Activated T-cell treated with anti-CD3 and anti-CD28 coated beads, Interleukin-2, amount 50 U/mL, for 1 hour (primary cell): ENCODE data around the gene PNKD.
"Not testable (repeated sequence)": the region's sequence is repeated elsewhere in the genome, so short reads cannot be mapped to it uniquely, and the experiment has no call there.

ENCODE experiments used
- DNase-seq: peaks from one replicate; pipeline ENCODE4 v3.0.0-alpha.2; 2020

PNKD gene

GRCh38 chr2:218257390-218257981, 12.8 kb upstream of the PNKD start:
- DNase-seq: peak; percentile 76

GRCh38 chr2:218259099-218259961, 11.0 kb upstream of the PNKD start:
- DNase-seq: peak; percentile 17

DNA sequence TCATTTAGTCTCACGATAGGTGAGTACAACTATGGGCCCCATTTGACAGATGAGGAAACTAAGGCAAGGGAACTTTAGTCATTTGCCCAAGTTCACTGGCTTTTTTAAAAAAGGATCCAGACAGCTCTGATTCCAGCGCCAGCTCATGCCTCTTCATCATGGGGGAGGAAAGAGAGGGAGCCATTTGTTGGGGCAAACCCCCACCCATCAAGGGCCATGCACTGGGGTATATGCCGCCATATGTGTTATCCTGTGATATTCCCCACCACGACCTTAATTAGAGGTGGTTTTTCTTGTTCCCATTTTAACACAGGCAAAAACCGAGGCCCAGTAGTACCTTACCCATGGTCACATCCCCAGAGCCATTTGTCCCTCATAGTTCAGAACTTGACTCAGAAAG, 10.2 kb upstream of the PNKD start:
- no peak for DNase-seq

GRCh38 chr2:218260742-218261422, 9.4 kb upstream of the PNKD start, which contains the start of gene GPBAR1:
Gene GPBAR1 (plus strand): TSS chr2:218261015. CDS start chr2:218262725, 1,710 bp downstream.
- DNase-seq: no peak

- DNase-seq: no peak
Observed at GRCh38 chr2:218261423-218262236, 8.7 kb upstream of the PNKD start.

DNA sequence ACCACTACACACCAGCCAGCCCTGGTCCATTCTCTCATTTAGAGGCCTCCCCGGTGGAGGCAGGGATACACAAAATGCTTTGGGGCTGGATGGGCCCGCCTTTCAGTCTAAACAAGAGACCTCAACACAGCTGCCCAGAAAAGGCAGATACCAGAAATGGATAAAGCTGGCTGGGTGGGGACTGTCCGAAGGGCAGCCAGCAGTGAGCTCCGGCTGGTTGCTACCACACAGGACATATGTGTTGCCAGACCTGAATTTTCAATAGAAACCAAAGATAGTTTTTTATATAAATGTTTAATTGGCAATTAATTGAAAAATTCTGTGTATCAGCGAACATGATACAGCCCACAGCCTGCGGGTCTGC, 8.1 kb upstream of the PNKD start:
- DNase-seq: no peak

DNA sequence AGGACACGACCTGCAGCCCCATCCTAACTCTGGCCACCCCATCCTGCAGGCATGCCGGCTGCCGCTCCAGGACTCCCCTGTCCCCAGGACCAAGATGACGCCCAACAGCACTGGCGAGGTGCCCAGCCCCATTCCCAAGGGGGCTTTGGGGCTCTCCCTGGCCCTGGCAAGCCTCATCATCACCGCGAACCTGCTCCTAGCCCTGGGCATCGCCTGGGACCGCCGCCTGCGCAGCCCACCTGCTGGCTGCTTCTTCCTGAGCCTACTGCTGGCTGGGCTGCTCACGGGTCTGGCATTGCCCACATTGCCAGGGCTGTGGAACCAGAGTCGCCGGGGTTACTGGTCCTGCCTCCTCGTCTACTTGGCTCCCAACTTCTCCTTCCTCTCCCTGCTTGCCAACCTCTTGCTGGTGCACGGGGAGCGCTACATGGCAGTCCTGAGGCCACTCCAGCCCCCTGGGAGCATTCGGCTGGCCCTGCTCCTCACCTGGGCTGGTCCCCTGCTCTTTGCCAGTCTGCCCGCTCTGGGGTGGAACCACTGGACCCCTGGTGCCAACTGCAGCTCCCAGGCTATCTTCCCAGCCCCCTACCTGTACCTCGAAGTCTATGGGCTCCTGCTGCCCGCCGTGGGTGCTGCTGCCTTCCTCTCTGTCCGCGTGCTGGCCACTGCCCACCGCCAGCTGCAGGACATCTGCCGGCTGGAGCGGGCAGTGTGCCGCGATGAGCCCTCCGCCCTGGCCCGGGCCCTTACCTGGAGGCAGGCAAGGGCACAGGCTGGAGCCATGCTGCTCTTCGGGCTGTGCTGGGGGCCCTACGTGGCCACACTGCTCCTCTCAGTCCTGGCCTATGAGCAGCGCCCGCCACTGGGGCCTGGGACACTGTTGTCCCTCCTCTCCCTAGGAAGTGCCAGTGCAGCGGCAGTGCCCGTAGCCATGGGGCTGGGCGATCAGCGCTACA, 7.4 kb upstream of the PNKD start:
- no peak for DNase-seq

DNA sequence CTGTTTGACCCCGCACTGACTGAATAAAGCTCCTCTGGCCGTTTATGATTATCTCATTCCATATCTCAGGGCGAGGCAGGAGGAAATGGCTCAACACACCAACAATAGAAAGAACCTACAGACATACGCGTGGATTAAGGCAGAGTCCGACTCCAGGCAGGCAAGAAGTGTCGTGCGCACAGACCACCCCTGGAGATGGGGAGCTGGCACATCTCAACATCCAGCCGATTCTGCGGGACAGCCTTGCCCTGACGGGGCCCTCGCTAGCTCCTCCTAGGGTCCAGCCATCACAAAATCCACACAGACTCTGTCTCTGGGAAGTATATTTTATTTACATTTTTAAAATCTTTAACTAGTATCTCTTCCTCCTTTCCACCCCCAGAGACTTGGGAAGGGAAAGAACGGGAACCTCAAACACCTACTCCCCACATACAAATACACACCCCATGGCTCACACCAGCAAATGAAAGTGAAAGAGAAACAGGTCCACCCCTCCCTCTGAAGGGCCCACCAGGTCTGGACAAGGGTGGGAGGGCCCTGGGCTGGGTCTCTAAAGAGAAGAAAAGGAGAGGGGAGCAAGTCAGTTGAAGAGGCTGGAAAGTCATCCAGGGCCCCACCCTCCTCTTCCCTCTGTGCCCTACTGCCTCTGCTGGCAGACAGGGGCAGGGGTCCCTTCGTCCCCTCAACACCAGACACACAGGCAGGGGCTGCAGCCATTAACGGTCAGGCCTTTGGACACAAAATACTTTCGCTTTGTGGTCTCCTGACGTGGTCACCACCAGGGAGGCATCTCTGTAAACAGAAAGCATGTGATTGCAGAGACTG, 6.3 kb upstream of the PNKD start:
- DNase-seq: no peak

DNA sequence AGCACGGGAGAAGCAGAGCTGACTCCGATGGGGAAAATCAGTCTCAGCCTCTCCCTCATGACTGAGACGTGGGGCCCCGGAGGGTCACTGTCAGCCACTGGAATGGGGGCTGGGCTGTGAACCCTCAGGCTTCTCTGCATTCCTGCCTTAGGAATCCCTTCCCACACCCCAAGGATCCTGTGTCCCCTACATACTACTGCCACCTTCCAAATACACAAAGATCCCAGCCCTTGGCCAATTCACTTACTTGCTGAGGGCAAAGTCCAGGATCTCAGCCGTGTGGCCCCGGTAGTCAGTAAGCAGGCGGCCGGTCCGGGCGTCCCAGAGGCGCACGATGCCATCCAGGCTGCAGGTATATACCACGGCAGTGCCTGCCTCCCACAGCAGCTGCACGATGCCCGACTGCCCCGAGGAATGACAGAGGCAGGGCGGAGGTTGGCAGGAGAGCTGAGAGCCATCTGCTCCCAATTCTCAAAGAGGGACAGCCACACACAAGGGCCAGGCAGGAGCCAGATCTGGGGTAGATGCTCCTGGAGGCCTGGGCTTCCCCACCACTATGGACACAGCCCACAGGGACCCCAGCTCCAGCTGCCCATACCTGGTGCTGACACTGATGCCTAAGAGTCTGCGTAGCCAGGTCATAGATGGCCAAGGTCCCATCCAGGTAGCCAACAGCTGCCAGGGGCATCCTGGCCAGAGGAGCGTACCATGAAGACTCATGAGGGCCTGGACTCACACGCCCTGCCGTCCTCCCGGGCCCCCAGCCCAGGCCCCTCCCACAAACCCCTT, 5.4 kb upstream of the PNKD start:
- DNase-seq: no peak

- no peak for DNase-seq
Observed at GRCh38 chr2:218265626-218266025, 4.7 kb upstream of the PNKD start.

GRCh38 chr2:218266316-218266979, 3.9 kb upstream of the PNKD start:
- DNase-seq: no peak

DNA sequence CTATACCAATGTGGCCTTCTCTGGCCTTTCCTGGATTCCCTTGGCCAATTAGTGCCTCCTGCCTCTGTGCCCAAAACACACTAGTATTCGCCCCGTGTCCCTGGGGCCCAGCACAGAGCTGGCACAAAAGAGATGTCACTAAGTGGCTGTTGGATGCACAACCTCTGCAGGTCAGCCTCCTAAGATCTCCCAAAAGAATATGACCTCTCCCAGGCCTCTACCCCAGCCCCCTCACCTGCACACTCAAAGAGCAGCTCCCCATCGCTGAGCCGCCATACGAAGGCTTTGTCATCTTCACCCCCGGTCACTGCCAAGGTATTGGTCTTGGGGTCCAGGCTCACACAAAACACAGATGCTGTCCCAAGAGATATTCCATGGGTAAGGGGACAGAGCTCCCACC, 3.1 kb upstream of the PNKD start:
- DNase-seq: no peak

- no peak for DNase-seq
Observed at GRCh38 chr2:218270721-218271486, 585 bp downstream of the PNKD start.

- DNase-seq: no peak
Observed at GRCh38 chr2:218271487-218271797, 1.1 kb downstream of the PNKD start.

GRCh38 chr2:218271865-218272530, 1.7 kb downstream of the PNKD start:
- no peak for DNase-seq

DNA sequence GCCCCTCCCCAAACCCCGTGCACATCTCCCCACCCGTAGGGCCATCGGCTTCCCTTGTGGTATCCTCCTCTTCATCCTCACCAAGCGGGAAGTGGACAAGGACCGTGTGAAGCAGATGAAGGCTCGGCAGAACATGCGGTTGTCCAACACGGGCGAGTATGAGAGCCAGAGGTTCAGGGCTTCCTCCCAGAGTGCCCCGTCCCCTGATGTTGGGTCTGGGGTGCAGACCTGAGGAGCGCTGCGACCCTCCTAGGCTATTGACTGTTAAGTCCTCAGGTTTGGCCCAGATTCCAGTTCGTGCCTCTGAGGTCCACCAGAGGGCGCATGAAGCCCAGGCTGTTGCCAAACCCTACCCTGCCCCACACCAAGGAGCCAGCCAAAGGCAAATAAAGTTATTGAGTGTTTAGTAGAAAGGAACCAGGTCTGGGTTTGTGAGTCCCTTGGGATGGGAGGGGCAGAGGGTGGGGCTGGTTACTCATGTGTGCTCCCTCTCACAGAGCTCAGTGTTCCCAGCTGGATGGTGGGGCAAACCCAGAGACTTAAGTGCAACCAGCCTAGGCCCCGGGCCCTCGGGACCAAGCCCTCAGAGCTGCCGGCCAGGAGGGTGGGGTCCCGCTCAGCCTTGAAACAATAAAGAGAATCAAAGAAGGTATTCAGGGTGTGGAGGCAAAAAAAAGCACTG, 2.4 kb downstream of the PNKD start:
- peak; percentile 82 for DNase-seq

DNA sequence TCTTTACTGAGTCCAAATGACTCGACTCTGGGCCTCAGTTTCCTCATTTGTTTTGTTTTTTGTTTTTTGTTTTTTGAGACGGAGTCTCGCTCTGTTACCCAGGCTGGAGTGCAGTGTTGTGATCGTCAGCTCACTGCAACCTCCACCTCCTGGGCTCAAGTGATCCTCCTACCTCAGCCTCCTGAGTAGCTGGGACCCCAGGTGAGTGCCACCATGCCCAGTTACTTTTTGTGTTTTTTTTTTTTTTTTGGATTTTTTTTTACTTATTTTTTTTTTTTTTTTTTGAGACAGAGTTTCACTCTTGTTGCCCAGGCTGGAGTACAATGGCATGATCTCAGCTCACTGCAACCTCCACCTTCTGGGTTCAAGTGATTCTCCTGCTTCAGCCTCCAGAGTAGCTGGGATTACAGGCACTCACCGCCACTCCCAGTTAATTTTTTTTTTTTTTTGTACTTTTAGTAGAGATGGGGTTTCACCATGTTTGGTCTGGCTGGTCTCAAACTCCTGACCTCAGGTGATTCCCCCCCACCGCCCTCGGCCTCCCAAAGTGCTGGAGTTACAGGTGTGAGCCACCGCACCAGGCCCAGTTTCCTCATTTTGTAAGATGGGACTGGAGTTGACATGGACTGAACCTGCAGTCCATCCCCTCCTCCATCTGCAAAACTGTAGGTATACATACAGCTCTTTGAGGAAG, 3.0 kb downstream of the PNKD start:
- DNase-seq: not testable (repeated sequence)
